ENCODE results near the gene MRFAP1. TPM values are rescaled to one million over a fixed set of nuclear protein-coding genes. Genes with fewer than 3 reads are reported as not detected.
A peak's percentile ranks its signal among the peaks of the same experiment; 100 is the strongest.

Gene MRFAP1
- total and polyA plus RNA-seq, 7 donors: 196 to 261 (median 226) TPM

DNA sequence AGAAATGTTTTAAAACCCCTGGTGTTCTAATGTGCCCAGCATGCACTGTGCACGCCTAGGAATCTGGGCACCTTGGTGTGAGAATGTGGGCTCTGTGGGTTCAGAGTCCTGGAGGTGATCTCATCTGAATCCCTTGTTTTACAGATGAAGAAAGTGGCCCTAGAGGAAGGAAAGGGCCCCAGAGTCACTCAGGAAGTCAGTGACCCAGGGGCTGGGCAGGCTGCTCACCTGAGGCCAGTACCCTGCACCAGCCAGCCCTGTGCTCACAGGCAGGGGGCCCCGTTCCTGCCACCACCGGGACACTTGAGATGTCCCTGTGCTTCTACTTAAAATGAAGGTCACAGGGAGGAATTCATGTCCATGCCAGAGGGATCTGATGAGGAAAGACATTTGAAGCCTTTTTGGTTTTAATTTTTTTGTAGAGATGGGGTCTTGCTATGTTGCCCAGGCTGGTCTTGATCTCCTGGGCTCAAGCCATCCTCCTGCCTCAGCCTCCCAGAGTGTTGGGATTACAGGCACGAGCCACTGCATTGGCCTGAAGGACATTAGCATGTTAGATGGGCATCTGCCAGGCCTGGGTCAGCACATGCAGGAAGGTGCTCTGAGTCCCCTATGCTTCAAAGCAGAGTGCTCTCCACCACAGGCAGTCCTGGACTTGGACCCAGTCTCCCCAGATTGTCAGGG lies 45.8 kb downstream of the MRFAP1 start:
- no peaks in the 10 kb centered on the region for H3K36me3 ChIP-seq
- intact Hi-C loops (cut with DNase I): no loop called here
- no peaks in the 10 kb centered on the region for H3K9me3 ChIP-seq
- no peaks in the 10 kb centered on the region for H3K27me3 ChIP-seq
- H3K4me1 ChIP-seq: peaks cover 0 to 11% (median 9%) of the 10 kb centered on the region in 4 donors
- no peak for TF ChIP-seq CTCF (IDR thresholded peaks at IDR 0.05)
- TF ChIP-seq POLR2AphosphoS5 (IDR thresholded peaks at IDR 0.05): no peak
- TF ChIP-seq EP300 (IDR thresholded peaks at IDR 0.05): no peak
- no peak for TF ChIP-seq POLR2A (IDR thresholded peaks at IDR 0.05)
- H3K27ac ChIP-seq: no peak overlapping the region
- WGBS, 2 donors: 67 to 82% methylated on average over 4 of the region's 4 CpGs
- DNase-seq: no peak
- H3K4me3 ChIP-seq: no peak overlapping the region

DNA sequence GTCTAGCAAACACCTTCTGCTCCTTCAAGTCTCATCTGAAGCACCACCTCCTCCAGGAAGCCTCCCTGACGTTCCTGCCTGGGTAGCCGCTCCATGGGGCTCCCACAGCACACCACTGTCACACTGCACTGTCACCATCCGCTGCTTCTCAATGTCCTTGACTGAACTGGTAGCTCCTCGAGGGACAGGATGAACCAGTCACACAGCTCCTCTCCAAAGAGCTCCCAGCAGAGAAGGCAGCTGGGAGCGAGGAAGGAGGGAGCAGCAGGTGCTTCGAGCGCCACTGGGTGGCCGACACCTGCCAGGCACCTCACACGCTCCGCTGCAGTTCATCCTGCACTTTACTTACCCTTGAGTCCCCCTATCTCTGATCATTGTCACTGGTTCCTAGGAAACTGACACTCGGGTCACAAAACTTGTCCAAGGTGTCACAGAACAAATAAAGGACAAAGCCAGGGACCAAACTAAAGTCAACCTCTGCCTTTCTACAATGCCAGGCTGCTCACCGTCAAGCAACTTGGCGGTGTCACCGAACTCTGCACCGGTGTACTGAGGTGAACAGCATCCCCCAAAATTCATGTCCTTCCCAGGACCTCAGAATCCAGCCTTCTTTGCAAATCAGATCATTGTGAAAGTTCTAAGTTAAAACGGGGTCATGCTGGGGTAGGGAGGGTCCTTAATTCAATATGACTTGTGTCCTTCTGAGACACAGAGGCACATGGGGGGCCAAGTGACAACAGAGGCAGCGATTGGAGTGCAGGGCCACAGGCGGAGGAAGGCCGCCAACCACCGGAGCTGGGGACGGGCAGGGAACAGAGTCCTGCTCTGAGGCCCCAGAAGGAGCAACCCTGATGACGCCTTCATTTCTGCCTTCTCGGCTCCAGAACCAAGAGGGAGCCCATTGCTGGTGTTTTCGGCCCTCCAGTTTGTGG lies 47.7 kb downstream of the MRFAP1 start:
- intact Hi-C loops (cut with DNase I): no loop called here
- Histone ChIP-seq H3K4me1 (peaks cover 0 to 11% (median 9%) of the 10 kb centered on the region in 4 donors), H3K4me3 (no peak overlapping the region), H3K27ac (peak overlapping the region in 2 of 4 donors; percentile 17 to 31), H3K27me3 (no peaks in the 10 kb centered on the region), H3K9me3 (no peaks in the 10 kb centered on the region), H3K36me3 (no peaks in the 10 kb centered on the region)
- DNase-seq: no peak
- 89% methylated on average over 24 of the region's 24 CpGs for WGBS, 2 donors
- TF ChIP-seq CTCF (IDR thresholded peaks at IDR 0.05) (no peak), POLR2AphosphoS5 (IDR thresholded peaks at IDR 0.05) (no peak), POLR2A (IDR thresholded peaks at IDR 0.05) (no peak), EP300 (IDR thresholded peaks at IDR 0.05) (no peak)

DNA sequence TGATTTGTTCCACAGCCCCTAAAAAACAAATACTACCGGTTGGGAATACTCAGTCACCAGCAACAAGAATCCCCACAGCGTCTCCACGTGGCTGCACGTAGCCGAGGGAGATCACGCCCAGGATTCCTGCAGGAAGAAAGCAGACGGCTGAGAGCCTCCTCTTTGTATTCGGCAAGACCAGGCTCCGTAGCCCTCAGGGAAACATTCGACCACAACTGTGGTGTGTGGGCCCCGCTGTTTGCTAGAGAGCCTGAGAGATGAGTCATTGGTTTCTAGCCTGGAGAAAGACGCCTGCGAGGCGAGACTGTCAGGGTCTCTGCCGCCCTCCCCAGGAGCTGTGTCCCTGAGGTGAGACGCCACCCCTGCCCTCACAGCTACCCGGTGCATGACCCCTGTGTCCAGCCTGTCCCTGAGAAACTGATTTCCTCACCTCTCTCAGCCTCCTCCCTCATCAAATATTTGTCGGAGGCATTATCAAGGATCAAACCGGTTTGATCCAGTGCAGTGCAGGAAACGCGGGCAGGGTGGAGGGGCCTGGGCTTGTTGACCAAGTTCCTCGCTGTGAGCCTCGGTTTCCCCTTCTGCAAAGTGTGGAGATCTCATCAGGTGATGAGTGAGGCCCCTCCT lies 48.5 kb downstream of the MRFAP1 start:
- intact Hi-C loops (cut with DNase I): no loop called here
- Histone ChIP-seq H3K36me3 (no peaks in the 10 kb centered on the region), H3K4me1 (peaks cover 0 to 11% (median 9%) of the 10 kb centered on the region in 4 donors), H3K27me3 (no peaks in the 10 kb centered on the region), H3K4me3 (peak overlapping the region in 1 of 4 donors; percentile 5), H3K9me3 (no peaks in the 10 kb centered on the region), H3K27ac (peak overlapping the region in 3 of 4 donors; percentile 17 to 37 (median 31))
- 28 to 38% methylated on average over 23 of the region's 23 CpGs for WGBS, 2 donors
- DNase-seq: no peak
- no peak for TF ChIP-seq CTCF (IDR thresholded peaks at IDR 0.05)
- no peak for TF ChIP-seq EP300 (IDR thresholded peaks at IDR 0.05)
- no peak for TF ChIP-seq POLR2AphosphoS5 (IDR thresholded peaks at IDR 0.05)
- TF ChIP-seq POLR2A (IDR thresholded peaks at IDR 0.05): no peak

DNA sequence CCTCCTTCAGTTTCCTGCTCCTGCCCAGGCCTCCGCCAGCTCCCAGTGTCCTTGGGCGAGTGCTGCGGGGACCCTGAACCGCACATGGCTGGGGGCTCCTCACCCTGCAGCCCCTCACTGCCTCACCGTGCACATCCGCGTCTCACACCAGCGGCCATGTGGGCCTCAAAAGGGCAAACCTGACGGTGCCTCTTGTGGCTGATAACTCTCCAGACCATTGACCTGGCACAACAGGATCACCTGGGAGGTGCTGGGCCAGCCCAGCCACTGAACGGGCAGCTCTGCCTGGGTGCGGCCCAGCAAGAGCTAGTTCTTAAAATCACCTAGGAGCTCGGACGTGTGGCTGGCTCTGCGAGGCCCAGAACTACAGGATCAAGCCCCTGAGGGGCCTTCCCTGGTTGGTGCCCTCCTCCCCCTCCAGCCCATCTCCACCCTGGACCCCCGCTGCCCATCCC lies 49.0 kb downstream of the MRFAP1 start:
- no peaks in the 10 kb centered on the region for H3K9me3 ChIP-seq
- H3K27me3 ChIP-seq: no peaks in the 10 kb centered on the region
- 60 to 75% methylated on average over 15 of the region's 15 CpGs for WGBS, 2 donors
- H3K36me3 ChIP-seq: no peaks in the 10 kb centered on the region
- peaks cover 0 to 11% (median 9%) of the 10 kb centered on the region in 4 donors for H3K4me1 ChIP-seq
- no peak for DNase-seq
- peak overlapping the region in 2 of 4 donors; percentile 17 to 37 for H3K27ac ChIP-seq
- no peak for TF ChIP-seq EP300 (IDR thresholded peaks at IDR 0.05)
- no peak for TF ChIP-seq POLR2A (IDR thresholded peaks at IDR 0.05)
- no peak for TF ChIP-seq CTCF (IDR thresholded peaks at IDR 0.05)
- no peak overlapping the region for H3K4me3 ChIP-seq
- intact Hi-C loops (cut with DNase I): no loop called here

Other genes starting within 250 kb of the MRFAP1 start
- 1 to 10 TPM in 3 of 4 donors, under 1 TPM in 1; 0.49 to 2.8 (median 1.3) TPM for gene PPP2R2C, start 168.1 kb upstream of the MRFAP1 start, total RNA-seq
- 1 to 10 TPM in 1 of 3 donors, not detected in 2; 1.1 TPM for gene PPP2R2C, start 168.1 kb upstream of the MRFAP1 start, polyA plus RNA-seq
- 10 to 100 TPM; 12.7 to 24.3 (median 20.2) TPM for gene MAN2B2, start 65.5 kb upstream of the MRFAP1 start, total RNA-seq
- 10 to 100 TPM in 1 of 3 donors, 1 to 10 TPM in 2; 3.0 to 18.7 (median 3.0) TPM for gene MAN2B2, start 65.5 kb upstream of the MRFAP1 start, polyA plus RNA-seq
- gene S100P, start 53.2 kb downstream of the MRFAP1 start, total RNA-seq: under 1 TPM in 1 of 4 donors, not detected in 3; 0.41 TPM
- gene S100P, start 53.2 kb downstream of the MRFAP1 start, polyA plus RNA-seq: 100 to 1,000 TPM; 110 to 488 (median 396) TPM
- gene MRFAP1L1, start 69.2 kb downstream of the MRFAP1 start, total RNA-seq: 10 to 100 TPM; 53.5 to 82.8 (median 64.8) TPM
- gene MRFAP1L1, start 69.2 kb downstream of the MRFAP1 start, polyA plus RNA-seq: 10 to 100 TPM; 40.7 to 49.0 (median 48.6) TPM
- gene BLOC1S4, start 75.5 kb downstream of the MRFAP1 start, total RNA-seq: 10 to 100 TPM in 3 of 4 donors, 1 to 10 TPM in 1; 9.1 to 19.7 (median 14.6) TPM
- gene BLOC1S4, start 75.5 kb downstream of the MRFAP1 start, polyA plus RNA-seq: 10 to 100 TPM; 12.4 to 14.1 (median 13.2) TPM
- gene KIAA0232, start 142.0 kb downstream of the MRFAP1 start, total RNA-seq: 10 to 100 TPM; 23.8 to 67.9 (median 46.2) TPM
- 10 to 100 TPM in 1 of 3 donors, 1 to 10 TPM in 2; 7.8 to 15.5 (median 9.7) TPM for gene KIAA0232, start 142.0 kb downstream of the MRFAP1 start, polyA plus RNA-seq

Data from sigmoid colon (tissue), 7 donors.